ENCODE data around the gene DMAC2.
"Not testable (repeated sequence)": the region's sequence is repeated elsewhere in the genome, so short reads cannot be mapped to it uniquely, and the experiment has no call there.

The DMAC2 gene

DNA sequence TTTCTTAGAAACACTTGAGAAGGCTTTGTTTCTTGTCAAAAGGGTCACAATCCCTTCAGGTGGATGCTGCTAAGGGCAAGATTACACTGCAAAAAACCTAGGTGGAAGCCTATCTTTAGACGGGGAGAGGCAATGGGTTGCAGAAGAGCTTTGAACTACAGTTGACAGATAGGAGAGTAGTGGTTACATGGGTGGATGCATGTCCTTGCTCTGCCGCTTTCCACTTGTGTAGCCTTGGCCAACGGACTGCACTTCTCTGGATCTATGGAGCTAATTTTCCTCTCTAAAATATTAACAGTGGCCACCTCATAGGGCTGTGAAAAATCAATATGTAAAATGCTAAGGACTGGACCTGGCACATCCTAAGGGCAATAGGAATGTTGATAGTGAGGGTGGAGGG is 41.1 kb downstream of the DMAC2 start:
- DNase-seq (ENCODE audit: low read depth), result no peak

DNA sequence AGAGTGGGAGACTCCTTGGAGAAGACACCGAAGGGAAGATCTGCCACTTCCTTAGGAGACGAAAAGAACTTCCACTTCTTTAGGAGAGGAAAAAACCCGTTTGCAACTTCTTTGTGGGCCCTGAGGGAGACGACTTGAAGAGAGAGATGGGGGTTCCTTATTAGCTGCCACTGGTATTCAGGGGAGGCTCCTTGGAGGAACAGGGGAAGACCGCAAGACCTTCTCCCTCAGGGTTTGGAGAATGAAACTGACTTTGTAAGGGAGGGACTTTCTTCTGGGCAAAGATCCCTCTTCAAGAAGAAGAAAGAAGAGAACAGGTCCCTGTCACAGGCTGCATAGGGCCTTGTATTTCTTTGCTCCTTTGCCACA is 41.7 kb downstream of the DMAC2 start:
- DNase-seq (ENCODE audit: low read depth), result no peak

DNA sequence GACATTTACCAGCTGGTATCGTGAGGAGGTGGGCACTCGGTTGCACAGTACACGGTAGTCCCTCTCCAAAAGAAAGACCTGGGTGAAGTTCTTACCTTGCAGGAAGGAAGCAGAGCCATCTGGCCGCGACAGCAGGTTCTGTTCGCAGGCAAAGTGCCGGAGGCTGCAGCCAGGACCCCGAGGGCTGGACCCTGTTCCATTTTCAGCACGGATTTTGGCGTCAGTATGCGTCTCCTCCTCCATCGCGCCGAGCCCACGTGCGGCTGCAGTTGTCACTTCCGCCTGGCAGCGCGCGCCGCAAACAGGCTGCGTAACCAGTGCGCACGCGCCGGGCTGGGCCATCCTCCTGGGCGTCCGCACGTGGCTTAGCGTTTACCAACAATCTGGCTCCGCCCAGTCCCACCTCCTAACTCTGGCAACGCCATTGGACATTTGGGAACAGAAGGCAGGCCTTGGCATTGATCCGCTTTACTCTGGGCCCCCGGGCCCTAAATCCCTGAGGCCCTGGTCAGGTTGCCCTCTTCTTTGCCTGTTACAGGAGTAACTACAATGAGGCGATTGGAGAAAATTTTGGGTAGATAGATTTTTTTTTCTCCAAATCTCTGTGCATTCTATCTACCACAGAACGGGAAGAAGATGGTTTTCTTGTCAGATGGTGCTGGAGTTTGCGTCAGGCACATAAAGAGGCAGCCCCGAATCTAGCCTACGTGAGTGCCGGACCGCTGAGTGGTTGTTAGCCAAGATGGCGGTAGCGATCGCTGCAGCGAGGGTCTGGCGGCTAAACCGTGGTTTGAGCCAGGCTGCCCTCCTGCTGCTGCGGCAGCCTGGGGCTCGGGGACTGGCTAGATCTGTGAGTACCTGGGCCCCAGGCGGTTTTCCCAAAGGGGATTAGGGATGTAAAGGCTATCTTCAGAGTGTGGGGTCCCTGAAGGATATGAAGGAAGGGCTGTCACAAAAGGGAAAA is 42.3 kb downstream of the DMAC2 start, which contains the start of the genes BCKDHA and EXOSC5:
TSS of gene BCKDHA (plus strand) at position 733 of the 964 bp plus-strand sequence. CDS start at position 743, 10 bp downstream.
TSS of gene EXOSC5 (minus strand) at position 274 of the 964 bp plus-strand sequence. CDS start at position 243, 31 bp downstream.
- DNase-seq (ENCODE audit: low read depth), result peak; percentile 99

DNA sequence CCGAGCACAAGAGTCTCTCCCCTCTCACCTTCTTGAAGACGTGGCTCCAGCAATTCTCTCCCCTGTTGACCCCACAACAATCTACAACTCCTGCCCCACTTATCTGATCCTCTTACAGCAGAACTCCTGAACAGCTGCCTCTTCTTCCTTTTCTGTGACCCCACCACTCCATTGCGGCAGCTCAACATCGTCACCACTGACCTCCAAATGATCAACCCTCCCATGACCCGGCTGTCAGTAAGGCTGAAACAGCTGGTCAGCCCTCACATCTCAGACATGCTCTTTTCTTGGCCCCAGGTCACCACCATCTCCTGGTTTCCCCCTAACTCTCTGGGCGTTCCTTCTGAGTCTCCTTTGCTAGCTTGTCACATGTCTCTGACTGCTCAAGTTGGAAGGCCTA is 44.4 kb downstream of the DMAC2 start:
- DNase-seq (ENCODE audit: low read depth), result no peak

- DNase-seq (ENCODE audit: low read depth), result no peak
These were observed 46.9 kb downstream of the DMAC2 start for GRCh38 chr19:41392775-41393174.

- no peak for DNase-seq (ENCODE audit: low read depth)
These were observed 48.1 kb downstream of the DMAC2 start for GRCh38 chr19:41391618-41392017.

- no peak for DNase-seq (ENCODE audit: low read depth)
These were observed 53.3 kb downstream of the DMAC2 start for GRCh38 chr19:41386442-41386841.

- no peak for DNase-seq (ENCODE audit: low read depth)
These were observed 55.4 kb downstream of the DMAC2 start for GRCh38 chr19:41384351-41384750.

DNA sequence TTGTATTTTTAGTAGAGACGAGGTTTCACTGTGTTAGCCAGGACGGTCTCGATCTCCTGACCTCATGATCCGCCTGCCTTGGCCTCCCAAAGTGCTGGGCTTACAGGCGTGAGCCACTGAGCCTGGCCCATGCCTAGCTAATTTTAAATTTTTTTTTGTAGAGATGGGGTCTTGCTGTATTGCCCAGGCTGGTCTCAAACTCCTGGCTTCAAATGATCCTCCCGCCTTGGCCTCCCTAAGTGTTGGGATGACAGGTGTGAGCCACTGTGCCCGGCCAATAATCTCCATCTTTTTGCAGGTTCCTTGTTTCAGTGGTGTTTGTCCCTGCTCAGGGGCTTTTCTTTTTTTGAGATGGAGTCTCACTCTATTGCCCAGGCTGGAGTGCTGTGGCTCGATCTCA is 58.2 kb downstream of the DMAC2 start:
- DNase-seq (ENCODE audit: low read depth), result not testable (repeated sequence)
